PC-3 (cell line): ENCODE measurements around the gene WWC1. TPM values are rescaled to one million over a fixed set of nuclear protein-coding genes. Genes with fewer than 3 reads are reported as not detected.

ENCODE experiments used
- ATAC-seq: fragments of 200-7000 bp; cut with Tn5 transposase; 2 replicates; pipeline ENCODE4 v1.9.1; 2020; ENCODE audit warnings: mild to moderate bottlenecking, moderate library complexity
- BruUV-seq: library from RNA; stranded (reverse); fragments of 400-500 nt; replicated peaks from 2 replicates; lab custom pipeline; 2021; lab: Mats Ljungman, UMichigan
- CTCF ChIA-PET: fragments of 300-600 bp; sonication (Branson Sonifier 250); formaldehyde crosslinking; loops from one replicate; lab custom pipeline; 2022; ENCODE audit warnings: antibody characterized with exemption; lab: Charles Lee
- POLR2A ChIA-PET: fragments of 300-600 bp; sonication (Branson Sonifier 250); formaldehyde crosslinking; loops from one replicate; lab custom pipeline; 2022; ENCODE audit warnings: antibody characterized with exemption; ENCODE audit not compliant: unreplicated experiment; lab: Charles Lee
- DNase-seq: peaks from one replicate; pipeline ENCODE4 v3.0.0-alpha.2; 2015
- H2AFZ ChIP-seq: fragments of 300-600 bp; sonication (generic); 2 replicates; pipeline ENCODE4 v1.6.0; 2016; ENCODE audit warnings: antibody characterized with exemption, low read length
- H3F3A ChIP-seq: fragments of 300-600 bp; sonication (generic); one replicate; pipeline ENCODE4 v1.6.0; 2017; ENCODE audit warnings: antibody characterized with exemption, low read length, control low read depth, mild to moderate bottlenecking; ENCODE audit not compliant: unreplicated experiment
- H3K27ac ChIP-seq: fragments of 300-600 bp; sonication (generic); 2 replicates; pipeline ENCODE4 v1.5.1; 2016; ENCODE audit warnings: mild to moderate bottlenecking, low read length
- H3K27me3 ChIP-seq: fragments of 300-600 bp; sonication (generic); 2 replicates; pipeline ENCODE4 v1.6.1; 2016; ENCODE audit warnings: low read length, mixed read lengths
- H3K36me3 ChIP-seq: fragments of 300-600 bp; sonication (generic); 2 replicates; pipeline ENCODE4 v1.6.1; 2016; ENCODE audit warnings: low read depth, mixed run types, low read length, mixed read lengths
- H3K4me1 ChIP-seq: fragments of 300-600 bp; sonication (generic); 2 replicates; pipeline ENCODE4 v1.5.1; 2016; ENCODE audit warnings: low read length; ENCODE audit not compliant: insufficient read depth
- H3K4me2 ChIP-seq: fragments of 300-600 bp; sonication (generic); 2 replicates; pipeline ENCODE4 v1.6.0; 2016; ENCODE audit warnings: low read length
- H3K4me3 ChIP-seq: fragments of 300-600 bp; sonication (generic); 2 replicates; pipeline ENCODE4 v1.5.1; 2016; ENCODE audit warnings: mild to moderate bottlenecking, low read length, mixed read lengths
- H3K79me2 ChIP-seq: fragments of 300-600 bp; sonication (generic); 2 replicates; pipeline ENCODE4 v1.6.1; 2017; ENCODE audit warnings: low read length, mixed read lengths
- H3K9ac ChIP-seq: fragments of 300-600 bp; sonication (generic); 2 replicates; pipeline ENCODE4 v1.6.0; 2016; ENCODE audit warnings: mild to moderate bottlenecking, low read length
- H3K9me2 ChIP-seq: fragments of 300-600 bp; sonication (generic); replicated peaks from 2 replicates; pipeline ENCODE4 v1.6.1; 2016; ENCODE audit warnings: mixed run types, low read length, mixed read lengths
- H3K9me3 ChIP-seq: fragments of 300-600 bp; sonication (generic); 2 replicates; pipeline ENCODE4 v1.6.1; 2016; ENCODE audit warnings: low read length, mixed read lengths
- H4K20me1 ChIP-seq: fragments of 300-600 bp; sonication (generic); 2 replicates; pipeline ENCODE4 v1.6.1; 2016; ENCODE audit warnings: low read length, mixed read lengths
- CTCF ChIP-seq: fragments of 300-600 bp; sonication (generic); conservative IDR thresholded peaks from 2 replicates; pipeline ENCODE4 v1.5.1; 2017; ENCODE audit warnings: antibody characterized with exemption, low read depth, mild to moderate bottlenecking, low read length
- EZH2 ChIP-seq: fragments of 300-600 bp; sonication (generic); IDR thresholded peaks from one replicate; pipeline ENCODE4 v1.6.1; 2017; ENCODE audit warnings: antibody characterized with exemption, mild to moderate bottlenecking, low read length; ENCODE audit not compliant: unreplicated experiment
- EZH2phosphoT487 ChIP-seq: fragments of 300-600 bp; sonication (generic); IDR thresholded peaks from 2 replicates; pipeline ENCODE4 v1.6.1; 2018; ENCODE audit warnings: mild to moderate bottlenecking, antibody characterized with exemption, low read length, borderline replicate concordance
- intact Hi-C: fragments of 100-400 bp; cut with micrococcal nuclease; formaldehyde crosslinking; loops from 2 replicates; pipeline ENCODE4 v1.9.0; 2023
- total RNA-seq: library from RNA; depleted of rRNA; stranded (reverse); fragments of >200 nt; gene quantifications from 2 replicates; pipeline ENCODE4 v1.2.3, GENCODE V29; 2014

WWC1 gene
- total RNA-seq, 1 experiment from 2014 or later, result 31.8 TPM

- Histone ChIP-seq H4K20me1 (no peaks in the 10 kb centered on the region), H3K27me3 (no peaks in the 10 kb centered on the region), H3K36me3 (peaks cover 11% of the 10 kb centered on the region; the same call in 1 of the 2 replicates), H3K4me1 (peaks cover 38% of the 10 kb centered on the region), H3K9ac (no peak overlapping the region), H3K4me3 (no peak overlapping the region), H3K9me2 (no peaks in the 10 kb centered on the region), H3K9me3 (no peaks in the 10 kb centered on the region), H3F3A (no peaks in the 10 kb centered on the region), H3K27ac (peak overlapping the region; percentile 85), H3K4me2 (peak overlapping the region; percentile 75; the same call in 1 of the 2 replicates), H2AFZ (no peak overlapping the region), H3K79me2 (peaks cover 90% of the 10 kb centered on the region)
- ChIA-PET CTCF (no interaction called here), POLR2A (no interaction called here)
- TF ChIP-seq EZH2phosphoT487, result no peak
- BruUV-seq, result no TSS peak
- intact Hi-C loops, result no loop called here
- ATAC-seq (no peak), DNase-seq (no peak)
These were observed 12.1 kb downstream of the WWC1 start for GRCh38 chr5:168303393-168304025.

GRCh38 chr5:168304349-168304748 lies 12.9 kb downstream of the WWC1 start:
- H3K4me1 ChIP-seq, result peaks cover 38% of the 10 kb centered on the region
- intact Hi-C loops, result no loop called here
- no peaks in the 10 kb centered on the region for H3K9me3 ChIP-seq
- ChIA-PET POLR2A (no interaction called here), CTCF (no interaction called here)
- ATAC-seq (no peak), DNase-seq (no peak)
- no peak overlapping the region for H2AFZ ChIP-seq
- no peak for TF ChIP-seq EZH2
- no peak for TF ChIP-seq CTCF
- no peak for TF ChIP-seq EZH2phosphoT487
- H3K9ac ChIP-seq, result no peak overlapping the region
- H3K79me2 ChIP-seq, result peaks cover 90% of the 10 kb centered on the region
- H3K36me3 ChIP-seq, result peaks cover 11% of the 10 kb centered on the region; the same call in 1 of the 2 replicates
- H4K20me1 ChIP-seq, result no peaks in the 10 kb centered on the region
- no peaks in the 10 kb centered on the region for H3K9me2 ChIP-seq
- no peaks in the 10 kb centered on the region for H3F3A ChIP-seq
- no peak overlapping the region for H3K27ac ChIP-seq
- no peak overlapping the region for H3K4me3 ChIP-seq
- no peaks in the 10 kb centered on the region for H3K27me3 ChIP-seq
- no peak overlapping the region for H3K4me2 ChIP-seq
- BruUV-seq, result no TSS peak

GRCh38 chr5:168305281-168305680 lies 13.8 kb downstream of the WWC1 start:
- intact Hi-C loops, result no loop called here
- H3K36me3 ChIP-seq, result peaks cover 11% of the 10 kb centered on the region; the same call in 1 of the 2 replicates
- ATAC-seq (no peak), DNase-seq (no peak)
- H3K4me2 ChIP-seq, result no peak overlapping the region
- no peak overlapping the region for H3K4me3 ChIP-seq
- H2AFZ ChIP-seq, result no peak overlapping the region
- H3K27ac ChIP-seq, result no peak overlapping the region
- H3K9me2 ChIP-seq, result no peaks in the 10 kb centered on the region
- H3K27me3 ChIP-seq, result no peaks in the 10 kb centered on the region
- H3K9me3 ChIP-seq, result no peaks in the 10 kb centered on the region
- ChIA-PET CTCF (no interaction called here), POLR2A (no interaction called here)
- peaks cover 88% of the 10 kb centered on the region for H3K79me2 ChIP-seq
- no peaks in the 10 kb centered on the region for H4K20me1 ChIP-seq
- no peaks in the 10 kb centered on the region for H3F3A ChIP-seq
- no peak overlapping the region for H3K9ac ChIP-seq
- no peak for TF ChIP-seq EZH2phosphoT487
- no peak for TF ChIP-seq EZH2
- TF ChIP-seq CTCF, result no peak
- H3K4me1 ChIP-seq, result peaks cover 35% of the 10 kb centered on the region
- BruUV-seq, result no TSS peak
